Measurements from ENCODE around the gene SAMD4A. TPM values are rescaled to one million over a fixed set of nuclear protein-coding genes. Genes with fewer than 3 reads are reported as not detected.

SAMD4A gene
- total RNA-seq, 1 donor from 2014 or later = 66.0 TPM

DNA sequence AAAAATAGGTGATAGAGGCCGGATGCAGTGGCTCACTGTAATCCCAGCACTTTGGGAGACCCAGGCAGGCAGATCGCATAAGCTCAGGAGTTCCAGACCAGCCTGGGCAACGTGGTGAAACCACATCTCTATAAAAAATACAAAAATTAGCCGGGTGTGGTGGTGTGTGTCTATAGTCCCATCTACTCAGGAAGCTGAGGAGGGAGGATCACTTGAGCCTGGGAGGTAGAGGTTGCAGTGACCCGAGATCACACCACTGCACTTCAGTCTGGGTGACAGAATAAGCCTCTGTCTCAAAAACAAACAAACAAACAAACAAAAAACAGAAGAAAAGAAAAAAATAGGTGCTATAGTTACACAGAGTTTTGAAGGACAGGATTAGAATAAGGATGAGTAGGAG lies 142.1 kb downstream of the SAMD4A start:
- Histone ChIP-seq H3K4me1 (peaks cover 6 to 66% of the 10 kb centered on the region in 2 donors), H3K27ac (peak overlapping the region in 1 of 2 donors; percentile 56)

DNA sequence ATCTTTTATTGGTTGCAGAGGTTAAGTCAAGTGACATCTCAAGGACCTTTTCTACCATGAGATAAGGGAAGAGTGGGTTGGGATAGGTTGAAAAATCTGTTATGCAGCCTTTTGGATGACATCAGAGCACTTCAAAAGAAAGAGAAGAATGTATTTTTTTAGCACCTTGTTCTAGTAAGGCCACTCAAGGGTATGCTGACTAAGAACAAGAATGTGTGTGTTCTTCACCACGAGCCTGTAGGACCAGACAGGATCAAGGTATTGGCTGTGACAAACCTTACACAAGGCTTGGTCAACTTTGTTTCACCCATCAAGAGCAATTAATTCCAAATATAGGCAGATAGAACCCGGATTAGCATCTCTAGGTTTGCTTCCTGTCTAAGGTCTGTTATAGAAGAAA lies 142.5 kb downstream of the SAMD4A start:
- TF ChIP-seq, protein P1, sequence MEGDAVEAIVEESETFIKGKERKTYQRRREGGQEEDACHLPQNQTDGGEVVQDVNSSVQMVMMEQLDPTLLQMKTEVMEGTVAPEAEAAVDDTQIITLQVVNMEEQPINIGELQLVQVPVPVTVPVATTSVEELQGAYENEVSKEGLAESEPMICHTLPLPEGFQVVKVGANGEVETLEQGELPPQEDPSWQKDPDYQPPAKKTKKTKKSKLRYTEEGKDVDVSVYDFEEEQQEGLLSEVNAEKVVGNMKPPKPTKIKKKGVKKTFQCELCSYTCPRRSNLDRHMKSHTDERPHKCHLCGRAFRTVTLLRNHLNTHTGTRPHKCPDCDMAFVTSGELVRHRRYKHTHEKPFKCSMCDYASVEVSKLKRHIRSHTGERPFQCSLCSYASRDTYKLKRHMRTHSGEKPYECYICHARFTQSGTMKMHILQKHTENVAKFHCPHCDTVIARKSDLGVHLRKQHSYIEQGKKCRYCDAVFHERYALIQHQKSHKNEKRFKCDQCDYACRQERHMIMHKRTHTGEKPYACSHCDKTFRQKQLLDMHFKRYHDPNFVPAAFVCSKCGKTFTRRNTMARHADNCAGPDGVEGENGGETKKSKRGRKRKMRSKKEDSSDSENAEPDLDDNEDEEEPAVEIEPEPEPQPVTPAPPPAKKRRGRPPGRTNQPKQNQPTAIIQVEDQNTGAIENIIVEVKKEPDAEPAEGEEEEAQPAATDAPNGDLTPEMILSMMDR (IDR thresholded peaks at IDR 0.05) = no peak
- Histone ChIP-seq H3K27ac (peak overlapping the region; percentile 56 to 91), H3K4me1 (peaks cover 6 to 66% of the 10 kb centered on the region in 2 donors)

More for the DNA sequence above, 142.1 kb downstream of the SAMD4A start:
- intact Hi-C loops (cut with DNase I) = no loop called here
- Histone ChIP-seq H3K9me3 (no peaks in the 10 kb centered on the region), H3K4me3 (no peak overlapping the region), H3K36me3 (no peaks in the 10 kb centered on the region), H3K27me3 (no peaks in the 10 kb centered on the region)
- TF ChIP-seq, protein P1 (IDR thresholded peaks at IDR 0.05) = no peak
- DNase-seq (ENCODE audit: low spot score in 2 of 2) = no peak

DNA sequence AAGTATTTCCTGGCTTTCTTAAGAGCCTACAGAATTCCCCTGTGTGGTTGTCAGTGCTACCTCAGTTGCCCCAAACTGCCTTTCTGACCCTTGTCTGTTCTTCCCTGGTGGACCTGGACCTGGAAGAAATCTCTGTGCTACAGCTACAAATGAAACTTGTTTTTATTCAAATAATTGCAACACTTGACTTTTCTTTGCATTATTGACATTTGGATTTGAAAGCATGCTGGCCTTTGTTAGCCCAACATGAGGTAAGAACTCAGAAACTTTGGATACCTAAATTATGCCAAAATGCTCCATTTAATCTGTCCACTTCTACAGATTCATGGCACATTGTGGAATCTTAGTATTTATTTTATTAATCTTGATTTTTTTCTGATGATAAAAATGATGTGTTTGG lies 142.9 kb downstream of the SAMD4A start:
- no peak overlapping the region for H3K4me3 ChIP-seq
- no peaks in the 10 kb centered on the region for H3K36me3 ChIP-seq
- H3K4me1 ChIP-seq = peaks cover 6 to 66% of the 10 kb centered on the region in 2 donors
- no peaks in the 10 kb centered on the region for H3K27me3 ChIP-seq
- intact Hi-C loops (cut with DNase I) = loop anchor here (10.0 kb wide), 1 partner anchor 55 kb away; no protein-coding TSS in a partner anchor
- DNase-seq (ENCODE audit: low spot score in 2 of 2) = no peak
- H3K9me3 ChIP-seq = no peaks in the 10 kb centered on the region
- H3K27ac ChIP-seq = peak overlapping the region; percentile 85 to 91
- TF ChIP-seq, protein P1 (IDR thresholded peaks at IDR 0.05) = no peak

More for the DNA sequence above, 142.5 kb downstream of the SAMD4A start:
- no peak for DNase-seq (ENCODE audit: low spot score in 2 of 2)
- H3K27me3 ChIP-seq = no peaks in the 10 kb centered on the region
- H3K4me3 ChIP-seq = no peak overlapping the region
- intact Hi-C loops (cut with DNase I) = no loop called here
- no peaks in the 10 kb centered on the region for H3K9me3 ChIP-seq
- H3K36me3 ChIP-seq = no peaks in the 10 kb centered on the region

DNA sequence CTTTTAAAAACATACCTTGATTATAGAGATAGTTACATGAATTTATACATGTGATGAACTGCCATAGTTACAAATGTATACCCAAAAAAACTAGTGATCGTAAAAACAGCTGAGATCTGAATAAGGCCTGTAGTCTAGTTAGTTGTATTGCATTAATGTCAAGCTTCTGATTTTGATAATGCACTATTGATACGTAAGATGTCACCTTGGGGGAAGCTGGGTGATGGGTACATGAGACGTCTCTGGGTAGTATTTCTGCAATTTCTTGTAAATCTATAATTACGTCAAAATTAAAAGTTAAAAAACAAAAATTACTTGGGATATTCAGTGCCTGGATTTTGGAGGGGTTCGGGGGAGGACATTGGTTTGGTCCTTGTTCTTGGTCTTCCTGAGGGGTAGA lies 144.4 kb downstream of the SAMD4A start:
- H3K4me1 ChIP-seq = peaks cover 10 to 68% of the 10 kb centered on the region in 2 donors
- H3K27ac ChIP-seq = peak overlapping the region; percentile 85 to 91

DNA sequence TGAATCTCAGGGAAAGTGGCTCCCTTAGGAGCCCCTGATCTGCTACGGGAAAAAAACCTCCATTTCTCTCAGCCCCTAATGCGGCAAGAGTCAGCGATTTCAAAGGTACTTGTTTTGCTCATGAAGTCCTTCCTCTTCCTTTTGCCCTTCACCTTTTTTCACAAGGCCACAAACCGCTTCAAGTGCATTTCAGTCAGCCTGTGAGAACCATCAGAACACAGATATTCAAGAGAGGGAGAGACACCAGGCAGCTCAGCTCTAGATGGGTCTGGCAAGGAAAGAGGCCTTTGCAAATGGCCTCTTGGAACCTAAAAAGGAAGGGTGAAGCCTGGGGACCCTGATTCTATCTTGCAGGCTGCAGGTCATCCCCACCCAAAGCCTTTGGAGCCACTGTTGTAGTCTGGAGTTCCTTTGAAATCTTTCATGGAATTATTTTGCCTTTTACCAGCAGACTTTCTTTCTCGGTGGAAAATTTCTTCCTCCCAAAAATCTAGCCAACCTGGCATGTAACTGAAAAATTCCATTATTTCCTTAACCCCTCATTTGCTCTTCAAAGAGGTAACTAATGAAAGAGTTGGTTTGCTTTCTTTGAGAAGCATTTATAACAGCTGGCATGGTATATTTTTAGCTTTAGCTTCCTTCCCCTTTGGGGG lies 145.0 kb downstream of the SAMD4A start:
- Histone ChIP-seq H3K27me3 (no peaks in the 10 kb centered on the region), H3K9me3 (no peaks in the 10 kb centered on the region), H3K4me3 (peak overlapping the region in 1 of 2 donors; percentile 16), H3K4me1 (peaks cover 10 to 72% of the 10 kb centered on the region in 2 donors), H3K36me3 (no peaks in the 10 kb centered on the region), H3K27ac (peak overlapping the region; percentile 85 to 91)
- intact Hi-C loops (cut with DNase I) = loop anchor here (2.0 to 10.0 kb wide), 2 partner anchors 13 to 53 kb away; no protein-coding TSS in a partner anchor
- DNase-seq (ENCODE audit: low spot score in 2 of 2) = no peak
- TF ChIP-seq, protein P1 (IDR thresholded peaks at IDR 0.05) = no peak

More for the DNA sequence above, 144.4 kb downstream of the SAMD4A start:
- intact Hi-C loops (cut with DNase I) = loop anchor here (10.0 kb wide), 1 partner anchor 53 kb away; no protein-coding TSS in a partner anchor
- Histone ChIP-seq H3K27me3 (no peaks in the 10 kb centered on the region), H3K36me3 (no peaks in the 10 kb centered on the region), H3K4me3 (peak overlapping the region in 1 of 2 donors; percentile 16), H3K9me3 (no peaks in the 10 kb centered on the region)
- TF ChIP-seq, protein P1 (IDR thresholded peaks at IDR 0.05) = no peak
- DNase-seq (ENCODE audit: low spot score in 2 of 2) = no peak
